Stimulated activated CD8-positive, alpha-beta memory T cell treated with anti-CD3 and anti-CD28 coated beads, Interleukin-12 subunit alpha, Interleukin-12 subunit beta, amount 100 ng/mL, for 4 hours (primary cell): ENCODE data around the gene CACNA1G.

ENCODE experiments used
- DNase-seq: peaks from one replicate; pipeline ENCODE4 v3.0.0-alpha.2; 2020; ENCODE audit warnings: low read depth

The CACNA1G gene

DNA sequence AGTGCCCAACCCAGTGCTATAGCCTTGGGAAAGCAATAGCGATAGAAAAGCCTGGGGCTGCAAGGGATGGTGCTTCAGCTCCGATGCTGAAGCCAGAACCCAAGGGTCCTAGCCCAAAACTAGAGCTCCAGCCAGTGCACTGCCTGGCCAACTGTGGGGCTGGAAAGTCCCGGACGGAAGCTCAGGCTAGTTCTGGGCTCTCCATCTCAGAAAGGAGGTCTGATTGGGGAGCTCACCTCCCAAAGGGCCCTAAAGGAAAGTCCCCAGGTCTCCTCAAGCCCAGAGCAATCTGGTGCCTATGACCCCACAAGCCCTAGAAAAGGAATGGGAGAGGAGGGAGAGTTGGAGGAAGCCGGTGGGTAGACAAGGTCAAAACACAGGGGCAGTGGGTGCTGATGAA is 72.1 kb downstream of the CACNA1G start:
- DNase-seq = no peak

DNA sequence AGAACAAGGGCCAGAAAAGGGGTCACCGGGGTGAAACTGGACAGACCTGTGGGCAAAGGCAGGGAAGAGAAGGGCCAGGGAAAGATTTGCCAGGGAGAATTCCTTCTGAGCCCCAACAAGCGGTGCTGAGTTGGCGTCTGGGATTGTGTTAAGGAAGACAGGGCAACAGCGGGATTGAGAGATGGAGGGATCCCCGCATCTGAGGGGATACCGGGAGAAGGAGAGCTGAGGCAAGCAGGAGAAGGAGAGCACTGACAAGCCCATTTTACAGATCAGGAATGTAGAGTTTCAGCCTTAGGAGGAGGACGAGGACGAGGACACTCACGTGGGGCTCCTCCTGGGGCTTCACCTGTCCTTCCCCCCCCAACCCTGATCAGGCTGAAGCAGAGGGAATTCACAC is 73.2 kb downstream of the CACNA1G start:
- DNase-seq = no peak

DNA sequence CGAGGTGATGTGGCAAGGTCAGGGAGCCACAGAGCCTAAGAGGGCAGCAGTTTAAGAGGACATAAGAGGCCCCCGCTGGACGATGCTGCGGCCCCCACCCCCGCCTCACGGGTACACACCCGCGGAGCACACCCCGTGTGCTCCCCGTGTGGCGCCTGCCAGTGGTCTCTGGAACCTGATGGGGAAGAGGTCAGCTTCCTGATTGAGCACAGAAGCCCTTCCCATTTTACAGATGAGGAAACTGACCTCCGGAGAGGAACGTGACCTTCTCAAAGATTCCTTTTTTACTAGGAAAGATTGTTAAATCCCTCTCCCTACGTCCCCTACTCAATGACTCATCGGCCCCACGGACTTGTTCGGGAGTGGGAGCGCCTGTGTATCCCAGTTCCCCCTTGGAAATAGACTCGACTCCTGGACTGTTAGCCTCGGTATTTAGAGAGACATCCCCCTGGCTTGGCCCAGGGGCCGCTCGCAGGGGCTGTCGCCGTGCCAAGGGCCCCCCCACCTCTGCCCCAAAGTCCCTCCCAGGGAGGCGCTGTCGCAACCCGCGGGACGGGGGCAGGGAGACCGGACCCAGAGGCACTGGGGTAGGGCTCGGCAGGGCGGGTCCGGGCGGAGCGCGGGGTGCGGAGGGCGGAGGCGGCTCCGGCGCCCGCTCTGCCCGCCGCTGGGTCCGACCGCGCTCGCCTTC is 73.9 kb downstream of the CACNA1G start, which contains the start of gene ABCC3:
Gene ABCC3, plus strand, starts transcription at position 658 of the 691 bp plus-strand sequence. CDS start 56 bp downstream, outside the sequence.
- DNase-seq = no peak

DNA sequence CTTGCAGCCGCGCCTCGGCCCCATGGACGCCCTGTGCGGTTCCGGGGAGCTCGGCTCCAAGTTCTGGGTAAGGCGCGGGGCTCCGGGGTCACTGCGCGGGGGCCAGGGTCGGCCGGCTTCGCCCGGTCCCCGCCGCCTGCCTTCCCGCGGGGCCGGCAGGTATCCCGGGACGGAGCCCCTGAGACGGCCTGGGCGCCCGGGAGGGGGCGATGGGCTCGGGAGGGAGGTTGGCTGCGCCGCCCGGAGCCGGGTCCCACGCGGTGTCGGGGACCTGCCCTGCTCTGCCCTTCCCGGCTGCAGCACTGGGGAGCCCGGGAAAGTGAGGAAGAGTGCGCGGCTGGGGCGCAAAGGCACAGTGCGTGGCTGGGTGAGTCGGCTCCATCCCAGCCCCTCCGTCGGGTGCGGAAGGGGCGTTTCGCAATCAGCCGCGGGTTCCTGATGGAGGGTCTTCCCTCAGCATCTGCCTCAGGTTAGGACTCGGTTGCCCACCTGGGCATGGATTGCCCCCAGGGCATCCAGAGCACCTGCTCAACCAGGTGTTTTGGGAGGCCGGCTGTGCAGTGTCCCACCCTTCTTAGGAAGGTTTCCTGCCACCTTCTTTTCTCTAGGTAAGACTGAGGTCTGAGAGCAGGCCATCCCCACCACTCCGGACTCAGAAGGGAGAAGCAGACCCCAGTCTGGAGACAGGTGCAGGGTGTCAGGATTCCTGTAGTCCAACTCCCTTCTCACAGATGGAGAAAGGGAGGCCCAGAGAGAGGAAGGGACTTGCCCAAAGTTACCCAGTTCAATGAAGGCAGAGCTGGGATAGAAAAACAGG is 74.6 kb downstream of the CACNA1G start:
- DNase-seq = no peak

DNA sequence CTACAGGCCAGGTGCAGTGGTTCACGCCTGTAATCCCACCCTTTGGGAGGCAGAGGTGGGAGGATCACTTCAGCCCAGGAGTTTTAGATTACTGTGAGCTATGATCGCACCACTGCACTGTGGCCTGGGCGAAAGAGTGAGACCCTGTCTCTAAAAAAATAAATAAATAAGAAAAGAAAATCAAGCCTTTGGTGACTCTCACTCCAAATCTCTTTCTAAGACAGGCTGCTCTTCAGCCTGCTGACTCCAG is 75.1 kb downstream of the CACNA1G start:
- no peak for DNase-seq

DNA sequence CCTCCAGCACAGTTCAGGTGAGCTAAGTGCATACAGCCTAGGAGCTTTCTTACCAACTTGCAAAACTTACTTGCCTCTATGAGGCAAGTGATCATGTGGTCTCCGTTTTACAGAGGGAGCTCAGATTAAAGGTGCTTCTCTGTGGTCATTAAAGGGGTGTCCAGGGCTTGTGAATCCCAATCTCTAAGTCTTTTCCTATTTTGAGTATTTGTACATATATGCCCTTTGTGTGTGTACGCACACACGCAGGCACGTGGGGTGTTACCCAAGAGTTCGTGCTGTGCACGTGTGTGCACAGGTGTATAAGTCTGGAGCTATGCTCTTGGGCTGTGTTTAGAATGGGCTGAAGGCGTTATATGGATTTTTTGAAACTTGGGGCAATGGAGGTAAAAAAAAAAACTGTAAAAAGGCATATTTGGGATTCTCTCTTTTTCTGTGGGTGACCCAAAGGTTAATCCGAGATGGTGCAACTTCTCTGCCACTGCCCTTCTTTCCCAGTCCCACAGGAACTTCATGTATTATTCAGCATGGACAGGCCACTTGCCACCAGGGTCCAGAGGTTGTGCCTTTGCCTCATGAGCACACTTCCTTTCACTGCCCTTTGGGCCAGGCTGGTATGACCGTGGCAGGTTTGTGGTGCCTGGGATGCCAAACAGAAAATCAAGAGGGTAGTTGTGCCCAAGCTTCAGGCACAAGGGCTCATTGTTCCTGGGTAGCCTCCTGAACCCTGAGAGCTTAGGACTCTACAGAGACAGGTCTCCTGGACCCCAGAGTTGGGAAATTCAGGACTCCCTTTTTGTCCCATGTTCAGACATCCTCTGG is 75.7 kb downstream of the CACNA1G start:
- DNase-seq = no peak

DNA sequence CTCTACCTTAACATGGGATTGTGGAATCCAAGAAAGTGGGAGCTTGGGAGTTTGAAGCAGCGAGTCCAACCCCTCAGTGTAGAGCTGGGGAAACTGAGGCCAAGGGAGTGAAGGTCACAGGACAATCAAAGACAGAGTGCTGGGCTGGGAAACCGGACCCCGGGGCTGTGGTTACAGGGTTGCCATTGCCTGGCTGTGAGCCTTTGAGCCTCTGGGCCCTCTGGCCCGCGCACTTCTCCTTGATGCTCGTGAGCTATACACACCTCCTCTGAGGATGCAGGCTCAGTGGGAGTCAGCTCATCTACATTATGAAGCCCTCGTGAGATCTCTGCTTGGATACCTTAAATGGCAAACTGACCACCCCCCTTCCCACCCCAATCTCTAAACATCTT is 76.3 kb downstream of the CACNA1G start:
- no peak for DNase-seq

DNA sequence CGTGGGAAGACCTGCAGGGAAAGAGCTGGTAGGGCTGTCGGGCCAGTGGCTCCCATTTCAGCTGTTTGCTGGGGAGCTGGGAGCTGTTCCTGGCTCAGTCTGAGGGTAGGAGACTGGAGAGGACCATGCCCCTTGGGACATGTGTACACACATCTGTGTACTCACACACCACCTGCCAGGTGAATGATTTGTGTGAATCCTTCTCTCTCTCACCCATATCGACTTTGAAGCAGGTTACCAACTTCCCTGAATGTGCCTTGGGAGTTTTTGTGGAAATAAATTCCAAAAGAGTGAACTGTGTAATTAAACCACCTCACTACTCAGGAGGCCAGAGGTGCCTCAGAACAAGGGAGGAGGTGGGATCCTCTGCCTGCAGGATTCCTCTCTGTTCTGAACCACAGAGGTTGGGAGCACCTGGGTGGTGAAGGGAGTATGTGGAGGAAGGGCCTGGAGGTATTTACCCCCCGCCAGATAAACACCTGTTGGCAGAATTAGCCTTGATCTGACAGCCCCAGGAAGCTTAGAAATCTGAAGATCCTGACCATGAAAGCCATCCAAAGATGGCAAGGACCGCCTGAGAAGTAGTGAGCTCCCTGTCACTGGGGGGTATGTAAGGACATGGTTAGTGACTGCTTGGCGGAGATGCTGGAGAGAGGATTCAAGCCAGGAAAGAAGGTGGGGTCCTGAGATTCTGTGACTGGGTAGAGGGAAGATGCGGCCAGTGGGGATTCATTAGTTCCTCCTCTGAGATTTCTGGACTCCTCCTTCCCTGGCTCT is 77.5 kb downstream of the CACNA1G start:
- no peak for DNase-seq

DNA sequence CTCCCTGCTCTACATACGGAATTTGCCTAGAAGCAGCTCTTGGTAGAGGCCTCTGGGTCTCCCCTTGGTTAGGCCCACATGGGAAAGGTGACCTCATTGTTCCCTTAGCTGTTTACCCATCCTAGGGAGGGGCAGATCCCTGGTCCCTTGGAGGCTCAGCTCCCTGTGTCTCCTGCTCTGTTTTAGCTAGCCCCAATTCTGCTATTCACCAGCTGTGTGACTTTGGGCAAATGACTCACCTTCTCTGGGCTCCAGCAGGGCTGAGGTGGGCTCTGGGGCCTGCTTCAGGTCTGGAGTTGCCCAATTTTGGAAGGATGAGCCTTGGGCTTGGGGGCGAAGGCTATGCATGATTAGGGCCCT is 78.1 kb downstream of the CACNA1G start:
- no peak for DNase-seq

DNA sequence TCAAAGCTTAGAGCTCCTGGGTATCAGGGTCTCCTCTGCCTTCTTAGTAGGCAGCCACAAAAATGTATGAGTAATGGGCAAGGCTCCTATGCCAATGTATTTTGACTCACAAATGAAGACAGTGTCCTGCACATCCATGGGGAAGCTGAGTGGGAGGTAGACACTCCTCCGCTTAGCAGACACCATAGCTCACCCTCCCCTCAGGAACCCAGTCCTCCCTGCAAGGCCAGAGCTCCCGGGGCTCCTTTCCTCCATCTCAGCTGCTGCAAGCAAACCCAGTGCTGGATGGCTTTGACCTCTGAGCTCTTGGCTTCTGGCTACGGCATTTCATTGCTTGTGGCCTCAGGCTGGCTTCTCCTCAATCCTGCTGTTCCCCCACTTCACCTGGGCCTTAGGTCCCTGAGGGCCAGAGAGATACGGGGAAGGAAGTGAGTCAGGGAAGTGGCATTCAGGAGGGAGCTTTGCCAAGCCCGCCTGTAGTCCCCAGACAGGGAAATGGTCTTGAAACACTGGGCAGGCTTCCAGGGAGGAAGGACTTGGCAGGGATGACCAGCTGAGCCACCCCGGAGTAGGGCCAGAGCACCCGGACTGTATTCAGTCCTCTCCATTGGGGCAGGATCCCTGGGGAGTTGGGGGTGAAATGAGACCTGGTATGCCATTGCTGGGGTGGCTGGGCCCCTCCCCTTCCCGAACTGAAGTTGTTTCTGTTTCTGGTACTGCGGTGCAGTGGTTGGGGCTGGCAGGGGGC is 78.6 kb downstream of the CACNA1G start:
- DNase-seq = no peak

DNA sequence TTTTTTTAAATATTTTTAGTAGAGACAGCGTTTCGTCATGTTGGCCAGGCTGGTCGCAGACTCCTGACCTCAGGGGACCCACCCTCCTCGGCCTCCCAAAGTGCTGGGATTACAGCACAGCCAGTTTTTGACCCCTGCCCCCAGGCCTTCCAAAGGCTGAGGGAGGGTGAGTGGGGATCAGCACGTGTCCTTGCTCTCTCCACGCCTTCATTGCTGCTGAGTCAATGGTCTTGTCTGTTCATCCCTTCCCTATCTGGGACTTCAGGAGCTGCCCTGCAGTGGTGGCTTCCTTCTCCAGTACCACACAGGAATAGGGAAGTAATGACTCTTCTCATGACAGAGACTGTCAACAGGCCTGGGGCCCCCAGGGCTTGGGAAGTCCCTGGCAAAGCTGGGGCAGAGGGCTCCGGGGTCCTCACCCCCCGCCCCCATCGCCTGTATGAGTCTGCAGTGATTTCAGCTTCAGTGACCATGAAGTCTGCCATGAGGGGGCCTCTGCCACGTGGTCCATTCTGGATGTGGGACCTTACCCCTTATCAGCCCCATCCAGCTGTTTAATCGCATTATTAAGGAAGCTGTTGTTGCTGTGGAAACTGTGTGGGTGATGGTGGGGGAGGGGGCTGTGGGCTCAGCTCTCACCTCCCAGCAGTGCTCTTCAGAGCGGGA is 80.3 kb downstream of the CACNA1G start:
- DNase-seq = no peak

DNA sequence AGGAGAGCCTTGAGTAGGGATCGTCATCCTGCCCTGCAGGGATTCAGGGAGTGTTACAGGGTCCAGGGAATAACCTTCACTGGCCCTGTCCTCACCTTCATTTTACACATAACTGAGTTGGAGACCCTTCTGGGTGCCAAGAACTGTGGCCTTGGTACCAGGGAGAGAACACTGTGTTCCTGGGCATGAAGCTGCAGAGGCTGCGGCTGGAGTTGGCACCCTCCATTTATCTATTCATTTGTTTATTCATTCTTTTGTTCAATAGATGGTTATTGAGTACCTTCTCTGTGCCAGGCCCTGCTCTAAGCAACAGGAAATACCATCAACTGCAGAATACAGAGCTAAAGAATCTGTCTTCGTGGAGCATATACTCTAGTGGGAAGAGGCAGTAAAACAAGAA is 80.8 kb downstream of the CACNA1G start:
- no peak for DNase-seq

DNA sequence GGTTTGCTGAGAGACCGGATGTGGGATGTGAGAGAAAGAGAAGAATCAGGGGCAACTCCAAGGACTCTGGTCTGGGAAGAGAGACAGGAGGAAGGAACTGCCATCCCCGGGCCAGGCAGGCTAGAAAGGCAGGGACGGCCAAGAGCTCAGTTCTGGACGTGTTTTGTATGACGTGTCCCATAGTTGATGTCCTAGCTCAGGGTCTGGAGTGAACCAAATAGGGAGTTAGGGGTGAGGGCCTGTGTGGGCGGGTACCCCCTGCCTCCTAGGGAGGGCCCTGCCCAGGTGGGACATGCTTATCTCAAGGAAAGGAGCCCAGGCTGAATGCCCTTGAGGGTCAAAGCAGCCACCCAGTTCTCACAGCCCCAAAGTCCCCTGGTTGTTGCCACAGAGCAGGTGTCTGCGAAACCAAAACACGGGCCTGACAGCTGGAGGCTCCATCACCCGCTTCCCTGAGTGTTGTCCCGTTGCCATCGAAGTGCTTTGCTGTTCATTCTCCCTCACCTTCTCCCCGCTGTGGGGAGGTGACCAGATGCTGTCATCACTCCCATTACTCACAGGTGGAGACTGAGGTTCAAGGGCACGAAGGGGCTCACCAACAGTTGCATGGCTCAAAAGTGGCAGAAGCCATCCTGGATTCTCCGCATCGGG is 81.7 kb downstream of the CACNA1G start:
- no peak for DNase-seq

DNA sequence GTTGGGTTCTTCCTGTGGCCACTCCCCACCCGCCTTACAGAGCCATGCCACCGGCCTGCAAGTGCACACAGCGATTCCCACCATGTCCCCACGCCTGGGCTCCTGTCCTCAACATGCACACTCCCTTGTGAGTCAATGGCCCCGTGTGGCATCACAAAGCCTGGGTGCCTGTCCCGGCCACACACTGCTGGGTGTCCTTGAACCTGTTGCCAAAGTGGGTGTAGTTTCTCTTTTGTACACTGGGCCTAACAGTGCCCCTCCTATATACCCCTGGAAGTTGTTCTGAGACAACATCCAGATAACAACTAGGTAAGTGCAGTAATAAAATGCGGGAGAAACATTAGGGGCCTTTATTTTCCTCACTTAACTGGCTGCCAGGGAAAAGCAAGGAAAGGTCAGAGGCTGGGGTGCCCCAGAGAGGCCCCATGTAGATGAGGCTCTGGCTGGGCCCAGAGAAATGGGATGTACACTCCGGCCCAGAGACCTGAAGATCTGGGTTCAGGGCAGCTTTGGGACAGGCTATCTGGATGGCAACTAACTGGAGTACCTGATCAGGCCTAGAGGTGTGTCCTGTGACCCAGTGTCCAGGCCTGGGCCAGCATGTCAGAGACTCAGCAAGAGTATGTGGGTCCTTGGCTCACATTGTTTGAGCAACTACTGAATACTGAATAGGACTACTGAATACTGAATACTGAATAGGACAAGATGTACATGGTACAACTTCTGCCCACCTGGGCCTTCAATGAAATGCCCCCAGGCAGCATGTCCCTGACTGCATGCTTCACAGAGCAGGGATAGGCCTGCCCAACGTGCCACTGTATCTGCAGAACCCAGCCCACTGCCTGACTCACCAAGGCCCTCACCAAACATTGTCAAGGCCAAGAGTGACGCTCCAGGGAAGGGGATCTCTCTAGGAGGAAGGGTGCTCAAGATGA is 82.5 kb downstream of the CACNA1G start:
- no peak for DNase-seq

DNA sequence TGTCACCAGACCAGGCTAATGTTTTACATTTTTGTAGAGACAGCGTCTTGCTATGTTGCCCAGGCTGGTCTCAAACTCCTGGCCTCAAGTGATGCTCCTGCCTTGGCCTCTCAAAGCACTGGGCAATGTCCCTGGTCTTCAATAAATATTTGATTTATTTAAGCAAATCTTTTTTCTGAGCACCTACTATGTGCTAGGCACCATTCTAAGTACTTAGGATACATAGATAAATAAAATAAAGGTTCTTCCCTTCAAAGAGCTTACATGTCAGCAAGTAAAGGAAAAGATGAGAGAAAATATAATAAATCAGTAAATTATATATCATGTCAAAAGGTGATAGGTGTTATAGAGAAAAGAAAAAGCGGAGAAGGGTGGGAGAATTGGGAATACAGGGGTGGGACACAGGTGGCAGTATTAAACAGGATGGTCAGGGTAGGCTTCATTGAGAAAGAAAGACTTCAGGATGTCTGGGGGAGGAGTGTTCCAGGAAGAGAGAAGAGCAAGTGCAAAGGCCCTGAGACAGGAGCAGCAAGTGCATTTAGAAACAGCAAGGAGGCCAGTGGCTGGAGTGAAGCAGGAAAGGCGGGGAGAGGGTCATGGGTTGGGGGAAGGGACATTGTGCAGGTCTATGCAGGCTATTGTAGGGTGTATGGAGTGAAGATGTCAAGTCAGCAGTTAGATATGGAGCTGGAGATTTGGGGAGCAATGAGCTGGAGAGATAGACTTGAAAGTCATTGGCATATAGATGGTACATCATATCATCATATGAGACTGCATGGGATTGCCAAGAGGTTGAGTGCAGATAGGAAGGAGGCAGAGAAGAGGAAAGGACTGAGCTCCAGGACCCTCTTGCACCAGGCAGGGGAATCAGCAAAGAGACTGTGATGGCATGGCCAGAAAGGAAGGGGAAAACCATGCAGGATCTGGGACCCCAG is 85.5 kb downstream of the CACNA1G start:
- no peak for DNase-seq

DNA sequence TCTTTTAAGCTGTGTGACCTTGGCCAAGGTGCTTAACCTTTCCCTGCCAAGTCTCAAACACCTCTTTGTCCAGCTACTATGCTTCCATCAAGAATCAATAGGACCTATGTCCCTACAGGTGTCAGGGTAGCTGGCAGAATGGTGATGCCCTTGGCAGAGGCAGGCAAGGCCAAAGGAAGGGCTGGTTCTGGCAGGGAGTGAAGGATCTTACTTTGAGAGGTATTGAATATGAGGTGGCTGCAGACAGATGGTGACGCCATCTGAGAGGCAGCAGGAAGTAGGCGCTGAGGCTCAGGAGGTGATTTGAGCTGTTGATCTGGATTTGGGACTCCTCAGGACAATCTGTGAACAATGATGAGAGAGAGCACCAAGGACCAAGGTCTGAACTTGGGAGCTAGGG is 86.7 kb downstream of the CACNA1G start:
- DNase-seq = no peak

DNA sequence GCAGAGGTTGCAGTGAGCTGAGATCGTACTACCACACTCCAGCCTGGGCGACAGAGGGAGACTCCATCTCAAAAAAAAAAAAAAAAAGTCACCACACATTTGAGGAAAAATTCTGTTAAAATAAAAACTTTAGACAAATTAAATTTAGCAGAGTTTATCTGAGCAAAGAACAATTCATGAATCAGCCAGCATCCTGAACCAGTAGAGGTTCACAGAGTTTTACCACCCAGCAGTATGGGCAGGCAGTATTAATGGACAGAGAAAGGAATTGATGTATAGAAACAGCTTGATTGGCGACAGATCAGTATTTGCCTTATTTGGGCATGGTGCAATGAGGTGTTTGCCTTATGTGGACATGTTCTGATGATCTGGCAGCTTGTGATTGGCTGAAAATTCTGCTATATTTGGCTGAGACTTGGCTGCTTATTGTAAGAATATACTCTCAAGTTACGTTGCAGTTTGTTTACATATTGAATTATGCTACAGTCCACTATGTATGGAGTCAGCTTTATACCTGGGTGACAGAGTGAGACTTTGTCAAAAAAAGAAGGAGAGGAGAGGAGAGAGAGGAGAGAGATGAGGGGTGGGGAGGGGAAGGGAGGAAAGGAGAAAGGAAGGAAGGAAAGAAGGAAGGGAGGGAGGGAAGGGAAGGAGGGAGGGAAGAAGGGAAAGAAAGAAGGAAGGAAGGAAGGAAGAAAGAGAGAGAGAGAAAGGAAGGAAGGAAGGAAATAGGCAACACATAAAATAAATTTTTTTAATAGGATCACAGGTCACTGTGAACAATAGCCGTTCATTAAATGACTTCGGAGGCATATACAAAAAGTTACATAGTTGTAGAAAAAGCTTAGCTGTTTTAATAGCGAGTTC is 88.8 kb downstream of the CACNA1G start:
- DNase-seq = no peak
